ENCODE measurements around the gene C14orf180. TPM values are rescaled to one million over a fixed set of nuclear protein-coding genes. Genes with fewer than 3 reads are reported as not detected.

C14orf180 gene
- not detected for total RNA-seq (ENCODE audit: unreplicated experiment)
- long read RNA-seq, result 0 reads

DNA sequence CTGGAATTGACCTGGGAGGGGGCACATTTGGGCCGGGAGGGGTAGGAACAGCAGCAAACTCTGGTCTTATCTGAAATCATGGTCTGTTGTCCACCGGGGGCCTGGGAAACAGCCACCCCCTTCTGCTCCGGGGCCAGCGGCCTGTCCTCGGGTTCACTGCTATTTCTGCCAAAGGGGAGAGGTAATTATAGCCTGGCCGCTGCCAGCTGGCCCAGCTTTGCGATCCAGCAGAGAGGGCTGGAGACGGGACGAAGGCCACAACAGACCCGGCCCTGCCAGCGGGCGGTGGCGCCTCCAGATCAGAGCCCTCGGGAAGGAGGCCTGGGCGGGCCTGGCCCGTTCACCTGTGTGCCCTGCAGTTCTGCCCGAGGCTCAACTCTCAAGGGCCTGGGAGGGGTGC is at the start of gene C14orf180:
Gene C14orf180 (plus strand): TSS at position 258 of the 400 bp plus-strand sequence. CDS start 6,667 bp downstream, outside the sequence.
- DNase-seq (ENCODE audit: low spot score), result no peak
- H3K36me3 Mint-ChIP-seq (ENCODE audit: low read depth, unreplicated experiment), result peaks cover 3% of the 10 kb centered on the region
- no peak within 1 kb of the TSS for H3K27ac Mint-ChIP-seq (ENCODE audit: unreplicated experiment)
- peaks cover 7% of the 10 kb centered on the region for H3K27me3 Mint-ChIP-seq (ENCODE audit: unreplicated experiment)
- TF ChIP-seq, protein P1, sequence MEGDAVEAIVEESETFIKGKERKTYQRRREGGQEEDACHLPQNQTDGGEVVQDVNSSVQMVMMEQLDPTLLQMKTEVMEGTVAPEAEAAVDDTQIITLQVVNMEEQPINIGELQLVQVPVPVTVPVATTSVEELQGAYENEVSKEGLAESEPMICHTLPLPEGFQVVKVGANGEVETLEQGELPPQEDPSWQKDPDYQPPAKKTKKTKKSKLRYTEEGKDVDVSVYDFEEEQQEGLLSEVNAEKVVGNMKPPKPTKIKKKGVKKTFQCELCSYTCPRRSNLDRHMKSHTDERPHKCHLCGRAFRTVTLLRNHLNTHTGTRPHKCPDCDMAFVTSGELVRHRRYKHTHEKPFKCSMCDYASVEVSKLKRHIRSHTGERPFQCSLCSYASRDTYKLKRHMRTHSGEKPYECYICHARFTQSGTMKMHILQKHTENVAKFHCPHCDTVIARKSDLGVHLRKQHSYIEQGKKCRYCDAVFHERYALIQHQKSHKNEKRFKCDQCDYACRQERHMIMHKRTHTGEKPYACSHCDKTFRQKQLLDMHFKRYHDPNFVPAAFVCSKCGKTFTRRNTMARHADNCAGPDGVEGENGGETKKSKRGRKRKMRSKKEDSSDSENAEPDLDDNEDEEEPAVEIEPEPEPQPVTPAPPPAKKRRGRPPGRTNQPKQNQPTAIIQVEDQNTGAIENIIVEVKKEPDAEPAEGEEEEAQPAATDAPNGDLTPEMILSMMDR (IDR thresholded peaks at IDR 0.05; ENCODE audit: unreplicated experiment), result no peak
- H3K4me1 Mint-ChIP-seq (ENCODE audit: unreplicated experiment), result no peaks in the 10 kb centered on the region
- no peak within 1 kb of the TSS for H3K4me3 Mint-ChIP-seq (ENCODE audit: unreplicated experiment)
- no peaks in the 10 kb centered on the region for H3K9me3 Mint-ChIP-seq (ENCODE audit: unreplicated experiment)

DNA sequence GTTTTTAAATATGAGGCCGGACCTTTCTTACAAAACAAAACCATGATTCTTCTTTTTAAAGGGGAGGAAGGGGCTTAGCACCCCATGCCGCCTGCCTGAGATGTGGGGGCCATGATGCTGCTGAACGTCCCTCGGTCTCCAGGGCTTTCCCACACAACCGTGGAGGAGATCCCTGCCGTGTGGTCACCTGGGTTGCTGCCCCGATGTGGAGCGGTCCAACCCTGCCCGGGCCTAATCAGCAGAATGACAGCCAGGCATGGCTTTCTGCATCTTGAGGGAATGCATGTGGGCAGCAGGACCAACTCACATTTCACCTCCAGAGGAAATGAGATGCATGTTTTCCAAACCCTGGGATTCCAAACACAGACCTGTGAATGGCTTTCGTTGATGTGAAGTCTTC is 48.9 kb upstream of the C14orf180 start:
- no peak overlapping the region for H3K27ac Mint-ChIP-seq (ENCODE audit: unreplicated experiment)
- no peak for DNase-seq (ENCODE audit: low spot score)
- TF ChIP-seq, protein P1 (IDR thresholded peaks at IDR 0.05; ENCODE audit: unreplicated experiment), result no peak
- H3K4me1 Mint-ChIP-seq (ENCODE audit: unreplicated experiment), result no peaks in the 10 kb centered on the region
- H3K4me3 Mint-ChIP-seq (ENCODE audit: unreplicated experiment), result no peak overlapping the region
- peaks cover 8% of the 10 kb centered on the region for H3K9me3 Mint-ChIP-seq (ENCODE audit: unreplicated experiment)
- H3K36me3 Mint-ChIP-seq (ENCODE audit: low read depth, unreplicated experiment), result peaks cover 17% of the 10 kb centered on the region
- H3K27me3 Mint-ChIP-seq (ENCODE audit: unreplicated experiment), result peaks cover 14% of the 10 kb centered on the region

DNA sequence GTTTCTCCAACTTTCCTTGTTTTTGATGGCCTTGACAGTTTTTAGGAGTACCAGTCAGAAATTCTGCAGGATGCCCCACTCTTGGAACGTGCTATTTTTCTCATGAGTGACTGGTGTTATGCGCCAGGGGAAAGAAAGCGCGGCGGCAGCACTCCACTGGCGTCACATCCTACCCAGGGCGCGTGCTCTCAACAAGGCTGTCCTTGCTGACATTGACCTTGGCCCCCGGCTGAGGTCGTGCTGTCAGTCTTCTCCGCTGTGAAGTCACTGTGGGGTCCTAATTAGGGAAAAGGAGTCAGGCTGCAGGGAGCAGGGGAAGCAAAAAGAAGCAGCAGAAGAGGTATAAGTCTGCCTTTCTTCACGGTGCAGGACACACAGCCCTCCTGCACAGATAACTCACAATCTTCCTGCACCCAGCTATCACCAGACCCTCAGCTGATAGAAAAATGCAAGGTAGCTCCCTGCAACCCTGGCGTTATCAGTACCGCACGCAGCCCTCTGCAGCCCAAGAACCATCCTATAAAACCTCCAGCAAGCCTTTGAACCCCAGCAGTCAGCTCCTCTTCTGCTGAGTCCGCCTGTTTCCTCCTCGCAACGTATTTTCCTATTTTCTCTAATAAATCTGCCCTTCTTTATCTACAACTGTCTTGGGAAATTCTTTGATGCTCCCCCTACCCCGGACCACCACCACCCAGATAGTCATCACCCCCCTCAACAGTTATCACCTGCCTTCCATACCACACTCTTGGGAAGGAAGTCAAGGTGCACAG is 48.0 kb upstream of the C14orf180 start:
- Mint-ChIP-seq H3K4me1 (ENCODE audit: unreplicated experiment) (no peaks in the 10 kb centered on the region), H3K9me3 (ENCODE audit: unreplicated experiment) (peaks cover 8% of the 10 kb centered on the region), H3K36me3 (ENCODE audit: low read depth, unreplicated experiment) (peaks cover 17% of the 10 kb centered on the region), H3K4me3 (ENCODE audit: unreplicated experiment) (no peak overlapping the region), H3K27ac (ENCODE audit: unreplicated experiment) (no peak overlapping the region), H3K27me3 (ENCODE audit: unreplicated experiment) (peaks cover 14% of the 10 kb centered on the region)
- TF ChIP-seq, protein P1 (IDR thresholded peaks at IDR 0.05; ENCODE audit: unreplicated experiment), result no peak
- DNase-seq (ENCODE audit: low spot score), result no peak

DNA sequence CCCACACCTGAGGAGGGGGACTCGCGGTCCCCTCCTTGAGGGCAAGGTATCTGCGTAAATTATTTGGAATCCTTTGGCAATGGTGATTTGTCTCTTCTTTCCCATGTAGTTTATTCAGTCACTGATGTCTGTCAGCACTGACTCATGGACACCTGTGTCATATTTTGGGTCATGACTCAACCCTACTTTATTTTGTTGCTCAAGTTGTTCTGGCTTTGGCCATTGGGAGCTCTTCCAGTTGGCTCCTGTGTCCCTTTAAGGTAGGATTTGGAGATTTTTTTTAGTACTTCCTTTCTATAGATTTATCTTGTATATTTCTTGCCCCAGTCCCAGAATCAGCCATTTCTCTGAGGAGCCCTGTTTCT is 47.4 kb upstream of the C14orf180 start:
- Mint-ChIP-seq H3K36me3 (ENCODE audit: low read depth, unreplicated experiment) (peaks cover 11% of the 10 kb centered on the region), H3K27me3 (ENCODE audit: unreplicated experiment) (peaks cover 11% of the 10 kb centered on the region), H3K9me3 (ENCODE audit: unreplicated experiment) (peaks cover 8% of the 10 kb centered on the region), H3K27ac (ENCODE audit: unreplicated experiment) (no peak overlapping the region), H3K4me1 (ENCODE audit: unreplicated experiment) (no peaks in the 10 kb centered on the region), H3K4me3 (ENCODE audit: unreplicated experiment) (no peak overlapping the region)
- no peak for DNase-seq (ENCODE audit: low spot score)
- TF ChIP-seq, protein P1 (IDR thresholded peaks at IDR 0.05; ENCODE audit: unreplicated experiment), result no peak

DNA sequence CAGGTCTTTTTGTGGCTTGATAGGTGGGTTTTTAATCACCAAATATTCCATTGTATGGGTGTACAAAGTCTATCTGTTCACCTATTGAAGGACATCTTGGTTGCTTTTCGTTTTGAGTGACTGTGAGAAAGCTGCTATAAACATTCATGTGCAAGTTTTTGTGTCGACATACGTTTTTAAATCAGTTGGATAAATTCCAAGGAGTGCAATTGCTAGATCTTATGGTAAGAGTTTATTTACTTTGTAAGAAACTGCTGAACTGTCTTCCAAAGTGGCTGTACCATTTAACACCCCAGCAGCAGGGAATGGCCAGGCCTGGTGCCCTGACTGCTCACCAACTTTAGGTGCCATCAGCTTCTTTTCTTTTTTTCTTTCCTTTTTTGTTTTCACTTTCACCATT is 45.5 kb upstream of the C14orf180 start:
- Mint-ChIP-seq H3K27ac (ENCODE audit: unreplicated experiment) (no peak overlapping the region), H3K4me1 (ENCODE audit: unreplicated experiment) (peaks cover 2% of the 10 kb centered on the region), H3K4me3 (ENCODE audit: unreplicated experiment) (no peak overlapping the region), H3K9me3 (ENCODE audit: unreplicated experiment) (no peaks in the 10 kb centered on the region), H3K36me3 (ENCODE audit: low read depth, unreplicated experiment) (peaks cover 4% of the 10 kb centered on the region), H3K27me3 (ENCODE audit: unreplicated experiment) (peaks cover 5% of the 10 kb centered on the region)
- TF ChIP-seq, protein P1 (IDR thresholded peaks at IDR 0.05; ENCODE audit: unreplicated experiment), result no peak
- no peak for DNase-seq (ENCODE audit: low spot score)

Measured in endothelial cell (in vitro differentiated cells).